Muscle of arm (tissue), 14 donors: Measurements from ENCODE around the gene DNAJC19. TPM values are rescaled to one million over a fixed set of nuclear protein-coding genes. Genes with fewer than 3 reads are reported as not detected.
"Not testable (repeated sequence)": the region's sequence is repeated elsewhere in the genome, so short reads cannot be mapped to it uniquely, and the experiment has no call there.

Source experiments
- DNase-seq: peaks from one replicate; pipeline ENCODE4 v3.0.0-alpha.2; 2013
- long read RNA-seq, 11 donors: transcript quantifications; one replicate each; lab custom pipeline, GENCODE V29; 2026
- polyA plus RNA-seq, 12 donors: library from polyadenylated mRNA; unstranded; fragments of 120-200 nt; gene quantifications; one replicate each; pipeline ENCODE4 v1.2.1, GENCODE V29; 2013; ENCODE audit not compliant: insufficient read length in 12 of 12

DNAJC19 gene
- polyA plus RNA-seq, result 10 to 100 TPM in 11 of 12 donors, not detected in 1; 25.7 to 44.0 (median 38.8) TPM
- long read RNA-seq, donor 1, transcript DNAJC19-201 (6 exons, 1,454 nt), result major isoform, 56 of 68 reads
- long read RNA-seq, donor 1, partial matches to known transcripts, result 0 of 68 reads
- long read RNA-seq, donor 1, other reads (novel, unspliced or antisense), result 0 of 68 reads
- long read RNA-seq, donor 2, transcript DNAJC19-202 (5 exons, 1,239 nt), result minor isoform, 10 of 56 reads
- long read RNA-seq, donor 2, transcript DNAJC19-201 (6 exons, 1,454 nt), result major isoform, 35 of 56 reads
- long read RNA-seq, donor 2, partial matches to known transcripts, result 0 of 56 reads
- long read RNA-seq, donor 2, other reads (novel, unspliced or antisense), result 0 of 56 reads
- long read RNA-seq, donor 3, transcript DNAJC19-201 (6 exons, 1,454 nt), result major isoform, 19 of 27 reads
- long read RNA-seq, donor 3, partial matches to known transcripts, result 0 of 27 reads
- long read RNA-seq, donor 3, other reads (novel, unspliced or antisense), result 0 of 27 reads
- long read RNA-seq, donor 4, transcript DNAJC19-201 (6 exons, 1,454 nt), result major isoform, 22 of 28 reads
- long read RNA-seq, donor 4, partial matches to known transcripts, result 0 of 28 reads
- long read RNA-seq, donor 4, other reads (novel, unspliced or antisense), result 0 of 28 reads
- long read RNA-seq, donor 5, transcript DNAJC19-202 (5 exons, 1,239 nt), result minor isoform, 11 of 72 reads
- long read RNA-seq, donor 5, transcript DNAJC19-201 (6 exons, 1,454 nt), result major isoform, 51 of 72 reads
- long read RNA-seq, donor 5, partial matches to known transcripts, result 0 of 72 reads
- long read RNA-seq, donor 5, other reads (novel, unspliced or antisense), result 0 of 72 reads
- long read RNA-seq, donor 6, transcript DNAJC19-202 (5 exons, 1,239 nt), result minor isoform, 13 of 40 reads
- long read RNA-seq, donor 6, transcript DNAJC19-201 (6 exons, 1,454 nt), result major isoform, 18 of 40 reads
- long read RNA-seq, donor 6, transcript DNAJC19-208 (6 exons, 828 nt), result minor isoform, 5 of 40 reads
- long read RNA-seq, donor 6, partial matches to known transcripts, result 0 of 40 reads
- long read RNA-seq, donor 6, other reads (novel, unspliced or antisense), result 0 of 40 reads
- long read RNA-seq, donor 7, transcript DNAJC19-201 (6 exons, 1,454 nt), result major isoform, 23 of 32 reads
- long read RNA-seq, donor 7, partial matches to known transcripts, result 0 of 32 reads
- long read RNA-seq, donor 7, other reads (novel, unspliced or antisense), result 0 of 32 reads
- long read RNA-seq, donor 8, transcript DNAJC19-208 (6 exons, 828 nt), result minor isoform, 6 of 87 reads
- long read RNA-seq, donor 8, transcript DNAJC19-206 (3 exons, 1,133 nt), result minor isoform, 5 of 87 reads
- long read RNA-seq, donor 8, transcript DNAJC19-201 (6 exons, 1,454 nt), result major isoform, 56 of 87 reads
- long read RNA-seq, donor 8, transcript DNAJC19-202 (5 exons, 1,239 nt), result minor isoform, 18 of 87 reads
- long read RNA-seq, donor 8, partial matches to known transcripts, result 0 of 87 reads
- long read RNA-seq, donor 8, other reads (novel, unspliced or antisense), result 0 of 87 reads
- long read RNA-seq, donor 9, transcript DNAJC19-202 (5 exons, 1,239 nt), result minor isoform, 14 of 50 reads
- long read RNA-seq, donor 9, transcript DNAJC19-201 (6 exons, 1,454 nt), result major isoform, 30 of 50 reads
- long read RNA-seq, donor 9, partial matches to known transcripts, result 0 of 50 reads
- long read RNA-seq, donor 9, other reads (novel, unspliced or antisense), result 0 of 50 reads
- long read RNA-seq, donor 10, transcript DNAJC19-202 (5 exons, 1,239 nt), result minor isoform, 12 of 58 reads
- long read RNA-seq, donor 10, transcript DNAJC19-201 (6 exons, 1,454 nt), result major isoform, 39 of 58 reads
- long read RNA-seq, donor 10, partial matches to known transcripts, result 0 of 58 reads
- long read RNA-seq, donor 10, other reads (novel, unspliced or antisense), result 0 of 58 reads
- long read RNA-seq, donor 11, transcript DNAJC19-201 (6 exons, 1,454 nt), result major isoform, 44 of 61 reads
- long read RNA-seq, donor 11, transcript DNAJC19-202 (5 exons, 1,239 nt), result minor isoform, 8 of 61 reads
- long read RNA-seq, donor 11, partial matches to known transcripts, result 0 of 61 reads
- long read RNA-seq, donor 11, other reads (novel, unspliced or antisense), result 0 of 61 reads

GRCh38 chr3:180989291-180990163, at the start of gene DNAJC19:
Gene DNAJC19, minus strand, starts transcription at chr3:180989736. Its CDS starts 134 bp downstream, at chr3:180989602.
- DNase-seq, result peak; percentile 95

GRCh38 chr3:181030948-181031347, 41.4 kb upstream of the DNAJC19 start:
- no peak for DNase-seq

- DNase-seq, result no peak
These were observed 35.7 kb upstream of the DNAJC19 start for GRCh38 chr3:181025204-181025603.

GRCh38 chr3:181017690-181018089, 28.2 kb upstream of the DNAJC19 start:
- DNase-seq, result no peak

- no peak for DNase-seq
These were observed 19.7 kb upstream of the DNAJC19 start for GRCh38 chr3:181009225-181009624.

GRCh38 chr3:181008796-181009195, 19.3 kb upstream of the DNAJC19 start:
- no peak for DNase-seq

GRCh38 chr3:181007262-181007661, 17.7 kb upstream of the DNAJC19 start:
- DNase-seq, result no peak

GRCh38 chr3:181006541-181006940, 17.0 kb upstream of the DNAJC19 start:
- no peak for DNase-seq

GRCh38 chr3:181003469-181003868, 13.9 kb upstream of the DNAJC19 start:
- DNase-seq, result not testable (repeated sequence)

GRCh38 chr3:181002331-181002730, 12.8 kb upstream of the DNAJC19 start:
- not testable (repeated sequence) for DNase-seq

- DNase-seq, result no peak
These were observed 6.9 kb upstream of the DNAJC19 start for GRCh38 chr3:180996415-180996932.

- no peak for DNase-seq
These were observed 969 bp upstream of the DNAJC19 start for GRCh38 chr3:180990505-180990904.

GRCh38 chr3:180987344-180987743, 2.2 kb downstream of the DNAJC19 start:
- DNase-seq, result no peak

- DNase-seq, result not testable (repeated sequence)
These were observed 3.2 kb downstream of the DNAJC19 start for GRCh38 chr3:180986366-180986765.

- DNase-seq, result no peak
These were observed 6.4 kb downstream of the DNAJC19 start for GRCh38 chr3:180983136-180983535.

- DNase-seq, result no peak
These were observed 7.6 kb downstream of the DNAJC19 start for GRCh38 chr3:180981912-180982311.

GRCh38 chr3:180980611-180981010, 8.9 kb downstream of the DNAJC19 start:
- no peak for DNase-seq

- DNase-seq, result no peak
These were observed 9.6 kb downstream of the DNAJC19 start for GRCh38 chr3:180979961-180980360.

GRCh38 chr3:180977498-180977897, 12.0 kb downstream of the DNAJC19 start:
- no peak for DNase-seq
